Choroid plexus epithelial cell (primary cell): ENCODE results near the gene TPK1.

ENCODE experiments used
- DNase-seq: peaks from one replicate; pipeline ENCODE4 v3.0.0-alpha.2; 2010; ENCODE audit warnings: low read depth
- H3K4me3 ChIP-seq: 2 replicates; pipeline ENCODE4 v1.5.1; 2011; ENCODE audit warnings: low read depth, mild to moderate bottlenecking, control low read depth, low read length, moderate library complexity
- TF ChIP-seq, protein P1 (sequence below): conservative IDR thresholded peaks from 2 replicates; pipeline ENCODE4 v1.5.1; 2011; ENCODE audit warnings: low read depth, mild to moderate bottlenecking, control low read depth, inconsistent platforms, low read length, moderate library complexity

The TPK1 gene

GRCh38 chr7:144653449-144653848 lies 182.4 kb downstream of the TPK1 start:
- no peak overlapping the region for H3K4me3 ChIP-seq
- DNase-seq: no peak
- TF ChIP-seq, protein P1, sequence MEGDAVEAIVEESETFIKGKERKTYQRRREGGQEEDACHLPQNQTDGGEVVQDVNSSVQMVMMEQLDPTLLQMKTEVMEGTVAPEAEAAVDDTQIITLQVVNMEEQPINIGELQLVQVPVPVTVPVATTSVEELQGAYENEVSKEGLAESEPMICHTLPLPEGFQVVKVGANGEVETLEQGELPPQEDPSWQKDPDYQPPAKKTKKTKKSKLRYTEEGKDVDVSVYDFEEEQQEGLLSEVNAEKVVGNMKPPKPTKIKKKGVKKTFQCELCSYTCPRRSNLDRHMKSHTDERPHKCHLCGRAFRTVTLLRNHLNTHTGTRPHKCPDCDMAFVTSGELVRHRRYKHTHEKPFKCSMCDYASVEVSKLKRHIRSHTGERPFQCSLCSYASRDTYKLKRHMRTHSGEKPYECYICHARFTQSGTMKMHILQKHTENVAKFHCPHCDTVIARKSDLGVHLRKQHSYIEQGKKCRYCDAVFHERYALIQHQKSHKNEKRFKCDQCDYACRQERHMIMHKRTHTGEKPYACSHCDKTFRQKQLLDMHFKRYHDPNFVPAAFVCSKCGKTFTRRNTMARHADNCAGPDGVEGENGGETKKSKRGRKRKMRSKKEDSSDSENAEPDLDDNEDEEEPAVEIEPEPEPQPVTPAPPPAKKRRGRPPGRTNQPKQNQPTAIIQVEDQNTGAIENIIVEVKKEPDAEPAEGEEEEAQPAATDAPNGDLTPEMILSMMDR: no peak

DNA sequence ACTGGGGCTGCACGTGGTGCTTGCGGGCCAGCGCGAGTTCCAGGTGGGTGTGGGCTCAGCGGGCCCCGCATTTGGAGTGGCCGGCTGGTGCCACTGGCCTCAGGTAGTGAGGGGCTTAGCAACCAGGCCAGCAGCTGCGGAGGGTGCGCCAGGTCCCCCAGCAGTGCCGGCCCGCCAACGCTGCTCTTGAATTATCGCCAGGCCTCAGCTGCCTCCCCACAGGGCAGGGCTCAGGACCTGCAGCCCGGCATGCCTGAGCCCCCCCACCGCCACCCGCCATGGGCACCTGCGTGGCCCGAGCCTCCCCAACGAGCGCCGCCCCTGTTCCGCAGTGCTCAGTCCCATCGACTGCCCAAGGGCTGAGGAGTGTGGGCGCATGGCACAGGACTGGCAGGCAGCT lies 185.4 kb downstream of the TPK1 start:
- no peak for DNase-seq
- TF ChIP-seq, protein P1: no peak
- H3K4me3 ChIP-seq: no peak overlapping the region

DNA sequence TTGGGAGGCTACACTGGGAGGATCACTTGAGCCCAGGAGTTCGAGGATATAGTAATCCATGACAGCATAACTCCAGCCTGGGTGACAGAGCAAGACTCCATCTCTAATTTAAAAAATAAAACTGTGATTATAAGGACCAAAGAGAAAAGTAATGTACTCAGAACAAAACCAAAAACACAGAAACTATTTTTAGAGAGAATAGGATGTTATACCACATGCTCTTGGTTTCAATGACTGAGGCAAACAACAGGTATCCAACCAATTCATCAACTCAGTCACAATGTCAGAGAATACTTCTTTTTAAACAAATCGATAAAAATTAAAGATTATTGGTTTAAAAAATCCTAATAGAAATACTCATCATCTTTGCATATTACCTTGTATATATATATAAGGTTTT lies 186.7 kb downstream of the TPK1 start:
- DNase-seq: no peak
- H3K4me3 ChIP-seq: no peak overlapping the region
- TF ChIP-seq, protein P1: no peak

- TF ChIP-seq, protein P1: no peak
- no peak overlapping the region for H3K4me3 ChIP-seq
- DNase-seq: peak; percentile 9
Observed at GRCh38 chr7:144641389-144642044, 194.3 kb downstream of the TPK1 start.

- no peak overlapping the region for H3K4me3 ChIP-seq
- DNase-seq: no peak
Observed at GRCh38 chr7:144632724-144633123, 203.1 kb downstream of the TPK1 start.

DNA sequence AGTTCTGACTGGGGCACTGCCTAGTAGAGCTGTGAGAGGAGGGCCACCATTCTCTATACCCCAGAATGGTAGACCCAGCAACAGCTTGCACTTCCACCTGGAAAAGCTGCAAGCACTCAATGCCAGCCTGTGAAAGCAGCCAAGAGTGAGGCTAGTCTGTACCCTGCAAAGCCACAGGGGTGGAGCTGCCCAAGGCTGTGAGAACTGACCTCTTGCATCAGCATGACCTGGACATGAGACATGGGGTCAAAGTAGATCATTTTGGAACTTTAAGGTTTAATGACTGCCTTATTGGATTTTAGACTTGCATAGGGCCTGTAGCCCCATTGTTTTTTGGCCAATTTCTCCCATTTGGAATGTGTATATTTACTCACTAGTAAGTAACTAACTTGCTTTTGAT lies 206.3 kb downstream of the TPK1 start:
- DNase-seq: no peak
- H3K4me3 ChIP-seq: no peak overlapping the region
- TF ChIP-seq, protein P1: no peak

More at GRCh38 chr7:144632724-144633123, 203.1 kb downstream of the TPK1 start:
- TF ChIP-seq, protein P1: no peak

- H3K4me3 ChIP-seq: no peak overlapping the region
- no peak for DNase-seq
- TF ChIP-seq, protein P1: no peak
Observed at GRCh38 chr7:144629011-144629410, 206.8 kb downstream of the TPK1 start.
